Activated CD4-positive, alpha-beta T cell treated with anti-CD3 and anti-CD28 coated beads for 36 hours (primary cell): Measurements from ENCODE around the gene ZNF117. TPM values are rescaled to one million over a fixed set of nuclear protein-coding genes. Genes with fewer than 3 reads are reported as not detected.
"Not testable (repeated sequence)": the region's sequence is repeated elsewhere in the genome, so short reads cannot be mapped to it uniquely, and the experiment has no call there.

Source experiments
- ATAC-seq: fragments of 200-7000 bp; cut with Tn5 transposase; one replicate; pipeline ENCODE4 v1.10.0; 2021; ENCODE audit warnings: mild to moderate bottlenecking, moderate library complexity
- CTCF ChIA-PET: fragments of 350-600 bp; sonication (Branson Sonifier 250); formaldehyde crosslinking; loops from one replicate; lab custom pipeline; 2021; ENCODE audit warnings: antibody characterized with exemption; lab: Charles Lee
- POLR2A ChIA-PET: fragments of 350-600 bp; sonication (Branson Sonifier 250); formaldehyde crosslinking; loops from one replicate; lab custom pipeline; 2021; ENCODE audit warnings: antibody characterized with exemption, inconsistent platforms; lab: Charles Lee
- DNase-seq: peaks from one replicate; pipeline ENCODE4 v3.0.0-alpha.2; 2020
- H3K27ac Mint-ChIP-seq: one replicate; pipeline ENCODE4 v1.8.0; 2021; ENCODE audit warnings: mixed read lengths
- H3K27me3 Mint-ChIP-seq: one replicate; pipeline ENCODE4 v1.8.0; 2021; ENCODE audit warnings: mixed read lengths
- H3K36me3 Mint-ChIP-seq: one replicate; pipeline ENCODE4 v1.8.0; 2021; ENCODE audit warnings: low read depth, mixed read lengths
- H3K4me1 Mint-ChIP-seq: one replicate; pipeline ENCODE4 v1.8.0; 2021; ENCODE audit warnings: mixed read lengths
- H3K4me3 Mint-ChIP-seq: one replicate; pipeline ENCODE4 v1.8.0; 2021; ENCODE audit warnings: mild to moderate bottlenecking, moderate library complexity, mixed read lengths
- H3K9me3 Mint-ChIP-seq: one replicate; pipeline ENCODE4 v1.8.0; 2021; ENCODE audit warnings: low read depth, mixed read lengths
- intact Hi-C, 2 experiments: fragments of 100-400 bp; cut with DNase I in 1 of 2; cut with micrococcal nuclease in 1 of 2; formaldehyde crosslinking; loops; one replicate each; pipeline versions ENCODE4 v1.14.2 to v1.15.1; 2022 to 2024; cut with DNase I, micrococcal nuclease
- total RNA-seq, 2 experiments: library from RNA; stranded (reverse); gene quantifications; one replicate each; pipeline ENCODE4 v1.2.3, GENCODE V29; 2021

The ZNF117 gene
- total RNA-seq, 2 experiments from 2014 or later: 3.5 to 6.2 TPM

DNA sequence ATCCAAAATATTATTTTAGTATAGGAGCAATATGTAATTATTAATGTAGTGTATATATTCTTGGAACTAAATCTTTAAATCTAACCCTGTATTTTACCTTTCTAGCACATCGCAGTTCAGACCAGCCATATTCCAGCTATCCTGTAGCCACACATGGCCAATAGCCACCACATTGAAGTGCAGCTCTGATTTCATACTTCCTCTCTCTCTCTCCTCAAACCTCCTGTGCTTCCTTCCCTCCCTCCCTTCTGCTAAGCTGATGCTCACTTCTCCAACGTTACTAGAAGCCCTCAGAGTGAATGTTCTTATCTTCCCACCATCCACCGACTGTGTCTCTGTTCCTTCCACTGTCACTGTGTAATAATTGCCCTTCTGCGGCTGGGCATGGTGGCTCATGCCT lies 16.2 kb upstream of the ZNF117 start:
- H3K27me3 Mint-ChIP-seq, H3K9me3 Mint-ChIP-seq: not testable (repeated sequence)
- intact Hi-C loops: loop anchor here in 1 of 2 experiments (2.0 to 10.0 kb wide), 3 partner anchors 74 to 442 kb away; partner anchors contain the start of genes ZNF680 and ZNF92
- H3K4me3 Mint-ChIP-seq: peak overlapping the region; percentile 94
- peaks cover 27% of the 10 kb centered on the region for H3K4me1 Mint-ChIP-seq
- ATAC-seq: peak; percentile 10
- CTCF ChIA-PET: interaction anchor here (0.7 to 1.6 kb wide), 2 partner anchors 31 to 43 kb away, joined by 3 to 7 read pairs; no protein-coding TSS in a partner anchor
- peaks cover 30% of the 10 kb centered on the region for H3K36me3 Mint-ChIP-seq
- POLR2A ChIA-PET: interaction anchor here (0.5 to 1.7 kb wide), 5 partner anchors 29 to 444 kb away, joined by 3 to 13 read pairs (median 4); partner anchors contain the start of genes ZNF107, ZNF273 and ZNF680
- DNase-seq: peak; percentile 6
- H3K27ac Mint-ChIP-seq: peak overlapping the region; percentile 92

GRCh38 chr7:65006094-65006992 lies 15.5 kb upstream of the ZNF117 start, which contains the start of gene ERV3-1:
ERV3-1 (minus strand) TSS chr7:65006687; CDS start chr7:64993026, 13,661 bp downstream.
- DNase-seq: peak; percentile 95
- ChIA-PET CTCF (interaction anchor here (0.6 to 1.6 kb wide), 4 partner anchors 31 to 367 kb away, joined by 3 to 7 read pairs (median 3); partner anchors contain the start of gene ZNF92), POLR2A (interaction anchor here (0.5 to 1.7 kb wide), 5 partner anchors 28 to 444 kb away, joined by 3 to 13 read pairs (median 4); partner anchors contain the start of genes ZNF107, ZNF273 and ZNF680)
- intact Hi-C loops: loop anchor here (1.0 to 10.0 kb wide), 6 partner anchors 32 to 442 kb away; partner anchors contain the start of genes ZNF107 (in 1 of the 2), ZNF273 (in 1 of the 2), ZNF680 (in 1 of the 2) and ZNF92 (in 1 of the 2)
- H3K27me3 Mint-ChIP-seq: no peaks in the 10 kb centered on the region
- peak within 1 kb of the TSS; percentile 92 for H3K27ac Mint-ChIP-seq
- H3K36me3 Mint-ChIP-seq: peaks cover 36% of the 10 kb centered on the region
- peaks cover 27% of the 10 kb centered on the region for H3K4me1 Mint-ChIP-seq
- peaks cover 12% of the 10 kb centered on the region for H3K9me3 Mint-ChIP-seq
- ATAC-seq: peak; percentile 100
- H3K4me3 Mint-ChIP-seq: peak within 1 kb of the TSS; percentile 94

DNA sequence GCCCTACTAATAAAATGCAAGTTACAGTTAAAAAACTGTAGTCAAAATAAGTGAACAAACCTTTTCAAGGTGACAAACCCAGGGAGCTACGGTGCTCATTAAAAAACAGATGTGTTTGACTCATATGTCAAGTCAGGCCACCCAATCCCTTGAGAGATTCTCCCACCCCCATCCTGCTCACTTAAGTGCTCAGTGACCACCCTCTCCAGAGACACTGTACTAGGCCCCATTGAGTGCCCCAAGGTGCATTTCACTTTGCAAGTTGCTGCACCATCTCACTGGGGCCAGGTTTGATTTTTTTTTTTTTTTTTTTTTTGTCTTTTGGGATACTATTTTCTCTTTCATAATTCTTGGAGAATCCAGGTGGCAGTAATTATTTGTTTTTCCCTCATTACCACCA lies 13.7 kb upstream of the ZNF117 start:
- ATAC-seq (no peak), DNase-seq (no peak)
- peaks cover 27% of the 10 kb centered on the region for H3K4me1 Mint-ChIP-seq
- no peaks in the 10 kb centered on the region for H3K27me3 Mint-ChIP-seq
- H3K27ac Mint-ChIP-seq: peak overlapping the region; percentile 51
- peaks cover 51% of the 10 kb centered on the region for H3K36me3 Mint-ChIP-seq
- H3K9me3 Mint-ChIP-seq: peaks cover 17% of the 10 kb centered on the region
- ChIA-PET CTCF (no interaction called here), POLR2A (no interaction called here)
- intact Hi-C loops: loop anchor here in 1 of 2 experiments (10.0 kb wide), 2 partner anchors 370 to 440 kb away; partner anchors contain the start of genes ZNF680 and ZNF92
- H3K4me3 Mint-ChIP-seq: peak overlapping the region; percentile 94

DNA sequence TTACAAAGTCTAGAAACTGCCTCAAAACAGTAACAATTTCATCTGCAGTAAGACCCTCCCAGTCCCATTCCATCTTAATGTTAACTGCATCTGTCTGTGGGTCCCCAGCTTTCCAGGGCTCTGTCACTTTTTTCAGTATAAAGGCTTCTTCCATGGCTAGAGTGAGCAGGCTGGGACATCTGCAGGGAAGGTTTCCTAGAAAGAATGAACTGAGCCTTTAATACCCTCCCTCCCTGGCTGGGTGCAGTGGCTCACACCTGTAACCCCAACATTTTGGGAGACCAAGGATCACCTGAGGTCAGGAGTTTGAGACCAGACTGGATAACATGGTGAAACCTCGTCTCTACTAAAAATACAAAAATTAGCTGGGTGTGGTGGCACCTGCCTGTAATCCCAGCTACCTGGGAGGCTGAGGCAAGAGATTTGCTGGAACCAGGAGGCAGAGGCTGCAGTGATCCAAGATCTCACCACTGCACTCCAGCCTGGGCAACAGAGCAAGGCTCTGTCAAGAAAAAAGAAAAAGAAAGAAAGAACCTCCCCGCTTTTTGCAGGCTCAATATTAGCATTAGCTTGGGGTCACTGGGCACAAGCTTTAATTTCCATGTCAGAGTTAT lies 12.2 kb upstream of the ZNF117 start:
- ATAC-seq: no peak
- Mint-ChIP-seq H3K27me3 (no peaks in the 10 kb centered on the region), H3K4me3 (no peak overlapping the region), H3K4me1 (peaks cover 27% of the 10 kb centered on the region), H3K27ac (no peak overlapping the region), H3K9me3 (peaks cover 32% of the 10 kb centered on the region), H3K36me3 (peaks cover 66% of the 10 kb centered on the region)
- POLR2A ChIA-PET: no interaction called here
- no peak for DNase-seq
- CTCF ChIA-PET: no interaction called here
- intact Hi-C loops: loop anchor here in 1 of 2 experiments (10.0 kb wide), 2 partner anchors 372 to 438 kb away; partner anchors contain the start of genes ZNF680 and ZNF92

GRCh38 chr7:65001291-65001814 lies 10.5 kb upstream of the ZNF117 start:
- intact Hi-C loops: loop anchor here in 1 of 2 experiments (10.0 kb wide), 2 partner anchors 373 to 437 kb away; partner anchors contain the start of genes ZNF680 and ZNF92
- H3K27me3 Mint-ChIP-seq: no peaks in the 10 kb centered on the region
- peaks cover 47% of the 10 kb centered on the region for H3K9me3 Mint-ChIP-seq
- no peak overlapping the region for H3K4me3 Mint-ChIP-seq
- ATAC-seq: no peak
- CTCF ChIA-PET: interaction anchor here (0.6 kb wide), 1 partner anchor 14 kb away, joined by 3 read pairs; no protein-coding TSS in a partner anchor
- peaks cover 20% of the 10 kb centered on the region for H3K4me1 Mint-ChIP-seq
- H3K36me3 Mint-ChIP-seq: peaks cover 73% of the 10 kb centered on the region
- POLR2A ChIA-PET: no interaction called here
- DNase-seq: no peak
- H3K27ac Mint-ChIP-seq: no peak overlapping the region

DNA sequence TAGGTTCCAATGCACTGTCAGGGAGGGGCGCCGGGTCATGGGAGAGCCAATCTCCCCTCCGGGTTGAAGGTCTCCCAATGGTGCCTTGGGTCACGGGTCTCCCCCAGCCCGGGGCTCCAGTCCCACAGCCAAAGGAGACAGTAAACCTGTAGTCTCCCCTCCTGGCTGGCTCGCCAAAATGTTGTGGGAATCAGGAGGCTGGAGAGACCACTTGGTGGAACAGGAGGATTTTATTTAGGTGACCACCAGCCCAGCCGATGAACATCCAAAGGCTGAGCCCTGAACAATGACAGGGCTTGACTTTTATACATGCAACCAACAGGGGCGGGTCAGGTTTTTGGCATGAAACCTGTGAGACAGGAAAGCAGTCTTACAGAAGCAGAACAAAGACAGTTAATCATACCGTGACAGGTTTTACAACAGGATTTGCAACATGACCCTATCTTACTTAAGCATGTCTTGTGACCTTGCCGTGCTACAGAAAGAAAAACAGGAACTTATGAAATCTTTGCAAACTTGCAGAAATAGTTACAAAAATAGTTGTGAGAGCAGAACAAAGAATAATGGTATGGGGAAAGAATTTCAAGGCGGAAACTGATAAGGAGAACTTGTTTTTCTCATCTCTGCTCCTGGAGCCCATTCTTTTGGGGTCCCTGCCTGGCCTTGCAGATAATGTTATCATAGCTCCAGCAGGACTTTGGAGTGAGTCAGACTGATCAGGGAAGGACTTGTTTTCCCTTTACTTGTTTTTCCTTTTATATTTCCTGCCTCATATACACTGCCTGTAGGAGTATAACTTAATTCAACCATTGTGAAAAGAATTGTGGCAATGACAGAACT lies 8.5 kb upstream of the ZNF117 start:
- Mint-ChIP-seq H3K27me3 (no peaks in the 10 kb centered on the region), H3K36me3 (peaks cover 66% of the 10 kb centered on the region), H3K4me1 (peaks cover 7% of the 10 kb centered on the region), H3K4me3 (no peak overlapping the region), H3K9me3 (peaks cover 55% of the 10 kb centered on the region), H3K27ac (no peak overlapping the region)
- POLR2A ChIA-PET: no interaction called here
- DNase-seq (no peak), ATAC-seq (no peak)
- intact Hi-C loops: loop anchor here in 1 of 2 experiments (10.0 kb wide), 2 partner anchors 375 to 435 kb away; partner anchors contain the start of genes ZNF680 and ZNF92
- CTCF ChIA-PET: no interaction called here

DNA sequence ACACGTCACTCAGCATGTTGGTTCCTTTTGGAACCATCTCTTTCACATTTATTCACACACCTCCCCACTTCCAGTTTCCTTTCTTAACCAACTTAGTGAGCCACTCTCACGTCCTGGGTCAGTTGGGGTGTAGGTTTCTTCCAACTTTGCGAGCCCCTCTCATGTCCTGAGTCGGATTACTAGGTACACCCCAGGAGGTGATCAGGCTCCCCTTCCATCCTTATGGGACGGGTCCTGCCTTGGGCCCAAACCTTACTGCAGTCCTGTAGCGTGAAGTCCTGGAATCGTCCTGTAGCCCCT lies 8.0 kb upstream of the ZNF117 start:
- ATAC-seq (no peak), DNase-seq (no peak)
- intact Hi-C loops: no loop called here
- H3K4me3 Mint-ChIP-seq: no peak overlapping the region
- POLR2A ChIA-PET: no interaction called here
- peaks cover 59% of the 10 kb centered on the region for H3K9me3 Mint-ChIP-seq
- H3K27me3 Mint-ChIP-seq: no peaks in the 10 kb centered on the region
- CTCF ChIA-PET: no interaction called here
- H3K27ac Mint-ChIP-seq: no peak overlapping the region
- peaks cover 61% of the 10 kb centered on the region for H3K36me3 Mint-ChIP-seq
- H3K4me1 Mint-ChIP-seq: peaks cover 2% of the 10 kb centered on the region

DNA sequence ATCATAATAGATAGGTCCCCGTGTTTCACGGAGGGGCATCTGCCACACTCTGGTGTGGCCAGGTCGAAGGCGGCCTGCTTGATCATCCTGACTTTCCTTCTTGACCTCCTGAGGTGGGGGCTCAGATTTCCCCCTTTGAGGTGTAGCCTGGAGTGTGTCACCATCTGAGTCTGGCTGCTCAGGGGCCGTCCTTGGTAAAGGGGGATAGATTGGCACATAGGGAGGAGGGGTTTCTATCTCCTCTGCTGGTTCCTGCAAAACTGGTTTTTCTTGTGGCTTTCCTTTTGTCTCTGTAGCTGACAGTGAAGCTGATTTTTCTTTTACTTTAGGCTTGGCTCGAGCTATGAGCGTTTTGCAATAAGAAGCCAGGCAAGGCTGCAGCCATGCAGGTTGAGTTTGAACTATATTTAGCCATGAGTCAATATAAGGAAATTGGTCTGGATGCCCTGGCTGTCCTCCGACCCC lies 7.1 kb upstream of the ZNF117 start:
- ChIA-PET CTCF (no interaction called here), POLR2A (no interaction called here)
- DNase-seq: no peak
- intact Hi-C loops: no loop called here
- ATAC-seq: no peak
- Mint-ChIP-seq H3K27ac (no peak overlapping the region), H3K36me3 (peaks cover 54% of the 10 kb centered on the region), H3K9me3 (peaks cover 60% of the 10 kb centered on the region), H3K4me3 (no peak overlapping the region), H3K4me1 (no peaks in the 10 kb centered on the region), H3K27me3 (no peaks in the 10 kb centered on the region)

DNA sequence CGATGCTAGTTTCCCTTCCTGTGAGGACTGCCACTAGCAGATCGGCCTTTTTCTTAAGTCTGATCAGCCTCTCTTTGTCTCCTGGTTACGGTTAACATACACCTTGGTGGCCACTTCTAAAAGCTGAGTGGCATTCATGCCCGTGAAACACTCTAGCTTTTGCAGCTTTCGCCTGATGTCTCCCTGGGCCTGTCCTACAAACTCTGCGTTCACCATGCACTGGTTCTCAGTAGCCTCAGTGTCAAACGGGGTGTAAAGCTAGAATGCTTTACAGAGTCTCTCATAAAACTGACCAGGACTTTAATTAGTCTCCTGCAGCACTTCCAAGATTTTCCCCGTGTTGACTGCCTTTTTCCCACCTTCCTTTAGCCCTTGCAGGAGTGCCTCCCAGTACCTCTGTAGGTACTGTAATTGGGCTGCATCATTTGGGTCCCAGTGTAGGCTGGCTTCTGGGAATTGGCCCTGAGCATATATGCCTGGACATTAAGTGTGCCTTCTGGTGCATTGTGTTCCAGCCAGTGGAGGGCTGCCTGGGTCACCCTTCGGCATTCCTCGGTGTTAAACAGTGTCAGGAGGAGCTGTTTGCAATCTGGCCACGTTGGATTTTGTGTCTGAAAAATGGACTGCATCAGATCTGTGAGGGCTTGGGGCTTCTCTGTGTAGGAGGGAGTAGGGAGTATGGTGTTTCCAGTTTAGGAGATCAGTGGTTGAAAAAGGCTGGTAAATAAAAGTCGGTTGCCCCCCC lies 6.5 kb upstream of the ZNF117 start:
- no peak for ATAC-seq

DNA sequence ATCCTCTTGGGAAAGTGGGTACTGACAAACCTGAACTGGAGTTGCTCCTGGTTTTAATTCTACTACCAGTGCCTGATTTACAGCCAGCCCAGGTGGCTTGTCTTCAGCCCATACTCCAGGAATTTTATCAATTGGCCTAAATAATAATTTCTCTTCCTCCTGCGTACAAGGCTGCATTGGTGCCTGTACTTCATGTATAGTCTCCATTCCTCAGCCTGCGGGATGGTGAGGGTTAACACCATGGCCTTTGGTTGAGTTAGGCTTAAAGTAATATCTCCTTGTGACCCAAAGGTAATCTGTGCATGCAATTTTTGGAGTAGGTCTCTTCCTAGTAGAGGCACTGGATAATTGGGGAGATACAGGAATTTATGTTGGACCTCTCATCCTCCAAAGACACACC lies 5.5 kb upstream of the ZNF117 start:
- Mint-ChIP-seq H3K27ac (no peak overlapping the region), H3K9me3 (peaks cover 61% of the 10 kb centered on the region), H3K4me1 (no peaks in the 10 kb centered on the region), H3K27me3 (no peaks in the 10 kb centered on the region), H3K4me3 (no peak overlapping the region), H3K36me3 (peaks cover 50% of the 10 kb centered on the region)
- ChIA-PET CTCF (no interaction called here), POLR2A (no interaction called here)
- ATAC-seq (no peak), DNase-seq (no peak)
- intact Hi-C loops: no loop called here

More for the DNA sequence above, 6.5 kb upstream of the ZNF117 start:
- Mint-ChIP-seq H3K27me3 (no peaks in the 10 kb centered on the region), H3K4me3 (no peak overlapping the region), H3K4me1 (no peaks in the 10 kb centered on the region), H3K9me3 (peaks cover 59% of the 10 kb centered on the region), H3K36me3 (peaks cover 48% of the 10 kb centered on the region), H3K27ac (no peak overlapping the region)
- CTCF ChIA-PET: no interaction called here
- DNase-seq: no peak
- POLR2A ChIA-PET: no interaction called here
- intact Hi-C loops: no loop called here
